Thymus (tissue), 11 donors: Measurements from ENCODE around the gene PMFBP1. TPM values are rescaled to one million over a fixed set of nuclear protein-coding genes. Genes with fewer than 3 reads are reported as not detected.

Experiments
- DNase-seq, 9 donors: peaks; one replicate each; pipeline ENCODE4 v3.0.0-alpha.2; 2013; ENCODE audit warnings: low spot score in 9 of 9, low read depth in 6 of 9, missing footprints in 1 of 9
- H3K27ac ChIP-seq, 2 donors: one replicate each; pipeline ENCODE4 v1.5.1; 2013; ENCODE audit warnings: control low read depth in 1 of 2, low read depth in 1 of 2, low read length in 1 of 2, mild to moderate bottlenecking in 1 of 2, moderate library complexity in 1 of 2
- H3K27me3 ChIP-seq, 2 donors: one replicate each; pipeline ENCODE4 v1.5.1; 2013; ENCODE audit warnings: low read length in 1 of 2; ENCODE audit not compliant: control insufficient read depth in 2 of 2, insufficient read depth in 1 of 2
- H3K36me3 ChIP-seq, 2 donors: one replicate each; pipeline ENCODE4 v1.5.1; 2013; ENCODE audit warnings: low read length in 1 of 2, mild to moderate bottlenecking in 1 of 2, moderate library complexity in 1 of 2; ENCODE audit not compliant: control insufficient read depth in 2 of 2, insufficient read depth in 2 of 2
- H3K4me1 ChIP-seq, 2 donors: one replicate each; pipeline ENCODE4 v1.5.1; 2013; ENCODE audit warnings: low read length in 2 of 2; ENCODE audit not compliant: control insufficient read depth in 2 of 2, insufficient read depth in 2 of 2
- H3K4me3 ChIP-seq, 2 donors: one replicate each; pipeline ENCODE4 v1.5.1; 2013; ENCODE audit warnings: low read length in 2 of 2, control low read depth in 1 of 2, mild to moderate bottlenecking in 1 of 2
- H3K9me3 ChIP-seq, 2 donors: one replicate each; pipeline ENCODE4 v1.5.1; 2013; ENCODE audit warnings: low read length in 1 of 2, mild to moderate bottlenecking in 1 of 2; ENCODE audit not compliant: control insufficient read depth in 2 of 2, insufficient read depth in 1 of 2
- WGBS: extraction: QIAGEN DNeasy Blood & Tissue Kit; methylation state at CpG from one replicate; pipeline ENCODE4 v1.1.7; 2013; 5-methylcytosine and 5-hydroxymethylcytosine counted together
- polyA plus RNA-seq: library from polyadenylated mRNA; stranded (reverse); fragments of 200-250 nt; gene quantifications from one replicate; pipeline ENCODE4 v1.2.3, GENCODE V29; 2013
- total RNA-seq: library from RNA; stranded (reverse); fragments of 120-200 nt; gene quantifications from one replicate; pipeline ENCODE4 v1.2.4, GENCODE V29; 2013
- donor health status: healthy.

The PMFBP1 gene
- total and polyA plus RNA-seq, 2 donors, result 1.8 to 2.1 TPM

- Histone ChIP-seq H3K27me3 (no peaks in the 10 kb centered on the region), H3K4me3 (no peak overlapping the region), H3K9me3 (no peaks in the 10 kb centered on the region), H3K4me1 (no peaks in the 10 kb centered on the region), H3K36me3 (no peaks in the 10 kb centered on the region), H3K27ac (no peak overlapping the region)
- WGBS, result 98% methylated on average over 3 of the region's 3 CpGs
- no peak for DNase-seq
Measured at GRCh38 chr16:72210072-72210471, 38.1 kb upstream of the PMFBP1 start.

DNA sequence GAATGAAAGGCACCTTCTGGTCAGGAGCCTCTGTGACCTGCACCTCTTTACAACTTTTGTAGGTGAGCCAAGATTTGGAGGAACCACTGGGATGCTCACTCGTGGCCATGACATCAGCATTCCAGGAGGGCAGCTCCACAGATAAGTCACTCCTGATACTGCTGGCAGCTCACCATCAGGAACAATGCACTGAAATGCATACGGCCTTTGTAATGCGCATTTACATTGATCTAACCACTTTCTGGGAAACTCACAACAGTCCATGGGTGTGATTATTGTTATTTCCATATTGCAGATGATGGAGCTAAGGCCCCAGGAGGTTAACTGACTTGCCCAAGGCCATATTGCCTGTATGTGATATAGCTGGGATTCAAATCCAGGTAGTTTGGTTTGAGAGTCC lies 34.3 kb upstream of the PMFBP1 start:
- WGBS, result 97% methylated on average over 3 of the region's 3 CpGs
- Histone ChIP-seq H3K4me3 (no peak overlapping the region), H3K36me3 (no peaks in the 10 kb centered on the region), H3K27me3 (no peaks in the 10 kb centered on the region), H3K4me1 (peaks cover 0 to 5% of the 10 kb centered on the region in 2 donors), H3K27ac (no peak overlapping the region), H3K9me3 (no peaks in the 10 kb centered on the region)
- no peak for DNase-seq

DNA sequence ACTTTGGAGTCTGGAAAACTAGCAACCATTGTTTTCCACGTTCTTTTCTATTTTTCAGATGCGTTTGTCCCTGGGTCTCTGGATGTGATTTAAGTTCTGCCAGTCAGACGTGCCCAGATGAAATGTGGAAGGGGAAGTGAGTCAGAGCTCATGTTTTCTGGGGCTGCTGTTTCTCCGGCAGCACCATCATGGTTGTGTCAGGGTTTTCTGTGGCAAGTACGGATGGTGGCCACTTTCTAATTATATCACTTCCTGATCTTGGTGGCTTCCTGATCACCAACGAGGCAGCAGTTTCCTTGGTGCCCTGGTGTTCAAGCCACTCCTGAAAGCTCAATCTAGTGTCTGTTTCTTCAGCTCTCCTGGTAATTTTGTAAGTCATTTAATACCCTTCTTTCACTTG lies 31.4 kb upstream of the PMFBP1 start:
- Histone ChIP-seq H3K27me3 (no peaks in the 10 kb centered on the region), H3K4me3 (no peak overlapping the region)
- WGBS, result 8% methylated on average over 6 of the region's 6 CpGs

GRCh38 chr16:72202014-72202413 lies 30.1 kb upstream of the PMFBP1 start:
- H3K27me3 ChIP-seq, result no peaks in the 10 kb centered on the region
- no peaks in the 10 kb centered on the region for H3K36me3 ChIP-seq
- no peaks in the 10 kb centered on the region for H3K9me3 ChIP-seq
- no peak overlapping the region for H3K4me3 ChIP-seq
- peaks cover 0 to 5% of the 10 kb centered on the region in 2 donors for H3K4me1 ChIP-seq
- 96% methylated on average over 2 of the region's 2 CpGs for WGBS
- H3K27ac ChIP-seq, result no peak overlapping the region
- DNase-seq, result no peak

More for the DNA sequence above, 31.4 kb upstream of the PMFBP1 start:
- no peaks in the 10 kb centered on the region for H3K9me3 ChIP-seq
- H3K4me1 ChIP-seq, result peaks cover 0 to 5% of the 10 kb centered on the region in 2 donors
- no peak overlapping the region for H3K27ac ChIP-seq
- peak in 2 of 9 donors; percentile 13 to 24 for DNase-seq
- no peaks in the 10 kb centered on the region for H3K36me3 ChIP-seq

DNA sequence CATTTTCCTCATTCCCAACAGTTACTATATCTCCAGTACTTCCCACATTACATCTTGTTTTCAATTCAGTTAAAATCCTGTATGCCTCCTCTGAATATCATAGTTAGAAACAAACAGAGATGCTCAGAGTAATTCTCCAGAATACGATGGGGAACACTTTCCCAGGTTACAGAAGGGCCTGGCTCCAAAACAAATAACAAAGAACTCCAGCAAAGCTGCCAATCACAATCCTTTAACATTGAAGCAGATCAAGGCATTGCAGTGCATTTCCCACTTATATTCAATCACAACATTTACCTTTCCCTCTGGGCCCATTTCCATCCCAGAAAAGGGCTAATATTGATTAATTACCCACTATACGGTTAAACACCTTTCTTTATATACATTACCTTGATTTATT lies 29.4 kb upstream of the PMFBP1 start:
- Histone ChIP-seq H3K9me3 (no peaks in the 10 kb centered on the region), H3K27ac (no peak overlapping the region), H3K4me1 (peaks cover 0 to 5% of the 10 kb centered on the region in 2 donors), H3K4me3 (no peak overlapping the region), H3K36me3 (no peaks in the 10 kb centered on the region), H3K27me3 (no peaks in the 10 kb centered on the region)
- no peak for DNase-seq
- WGBS, result 97% methylated on average over 2 of the region's 2 CpGs

- Histone ChIP-seq H3K9me3 (no peaks in the 10 kb centered on the region), H3K4me1 (peaks cover 0 to 5% of the 10 kb centered on the region in 2 donors), H3K36me3 (no peaks in the 10 kb centered on the region), H3K27me3 (no peaks in the 10 kb centered on the region), H3K4me3 (no peak overlapping the region), H3K27ac (no peak overlapping the region)
- WGBS, result 98% methylated on average over 5 of the region's 5 CpGs
- DNase-seq, result no peak
Measured at GRCh38 chr16:72199761-72200337, 27.9 kb upstream of the PMFBP1 start.

DNA sequence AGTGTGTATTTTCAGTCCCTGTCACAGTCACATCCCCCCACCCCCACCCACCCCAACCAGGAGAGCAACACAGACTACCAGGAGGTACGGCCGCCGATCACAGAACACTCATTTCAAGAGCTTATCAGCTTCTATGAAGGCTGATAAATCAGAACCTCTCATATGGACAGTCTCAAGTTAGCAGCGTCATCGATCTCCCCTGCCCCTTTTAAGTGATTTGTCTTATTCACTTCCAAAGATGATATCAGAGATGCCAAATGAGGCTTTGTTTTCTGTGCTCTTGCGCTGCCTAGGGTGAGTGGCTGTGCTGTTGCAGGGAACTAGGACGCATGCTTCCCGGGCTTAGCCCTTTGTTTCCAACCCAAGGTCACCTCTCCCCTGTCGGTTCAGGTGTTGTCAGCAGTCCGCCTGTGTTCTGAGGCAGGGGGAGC lies 26.8 kb upstream of the PMFBP1 start:
- H3K9me3 ChIP-seq, result no peaks in the 10 kb centered on the region
- H3K27me3 ChIP-seq, result no peaks in the 10 kb centered on the region
- no peak overlapping the region for H3K4me3 ChIP-seq
- no peak for DNase-seq
- peaks cover 0 to 5% of the 10 kb centered on the region in 2 donors for H3K4me1 ChIP-seq
- no peaks in the 10 kb centered on the region for H3K36me3 ChIP-seq
- no peak overlapping the region for H3K27ac ChIP-seq
- WGBS, result 84% methylated on average over 10 of the region's 10 CpGs

GRCh38 chr16:72198021-72198711 lies 26.2 kb upstream of the PMFBP1 start:
- no peaks in the 10 kb centered on the region for H3K36me3 ChIP-seq
- H3K4me3 ChIP-seq, result no peak overlapping the region
- H3K9me3 ChIP-seq, result no peaks in the 10 kb centered on the region
- peaks cover 0 to 5% of the 10 kb centered on the region in 2 donors for H3K4me1 ChIP-seq
- no peak overlapping the region for H3K27ac ChIP-seq
- WGBS, result 95% methylated on average over 11 of the region's 11 CpGs
- H3K27me3 ChIP-seq, result no peaks in the 10 kb centered on the region
- no peak for DNase-seq

GRCh38 chr16:72197545-72197944 lies 25.6 kb upstream of the PMFBP1 start:
- DNase-seq, result no peak
- Histone ChIP-seq H3K9me3 (no peaks in the 10 kb centered on the region), H3K4me3 (no peak overlapping the region), H3K27ac (no peak overlapping the region), H3K27me3 (no peaks in the 10 kb centered on the region), H3K36me3 (no peaks in the 10 kb centered on the region), H3K4me1 (peaks cover 0 to 1% of the 10 kb centered on the region in 2 donors)
- WGBS, result 95% methylated on average over 4 of the region's 4 CpGs
